ENCODE results near the gene AQP12B. TPM values are rescaled to one million over a fixed set of nuclear protein-coding genes. Genes with fewer than 3 reads are reported as not detected.

AQP12B gene
- total and polyA plus RNA-seq, 2 of the 8 experiments (the other 6 are each of a cell fraction or from before 2014, with no cell fraction given) = not detected

DNA sequence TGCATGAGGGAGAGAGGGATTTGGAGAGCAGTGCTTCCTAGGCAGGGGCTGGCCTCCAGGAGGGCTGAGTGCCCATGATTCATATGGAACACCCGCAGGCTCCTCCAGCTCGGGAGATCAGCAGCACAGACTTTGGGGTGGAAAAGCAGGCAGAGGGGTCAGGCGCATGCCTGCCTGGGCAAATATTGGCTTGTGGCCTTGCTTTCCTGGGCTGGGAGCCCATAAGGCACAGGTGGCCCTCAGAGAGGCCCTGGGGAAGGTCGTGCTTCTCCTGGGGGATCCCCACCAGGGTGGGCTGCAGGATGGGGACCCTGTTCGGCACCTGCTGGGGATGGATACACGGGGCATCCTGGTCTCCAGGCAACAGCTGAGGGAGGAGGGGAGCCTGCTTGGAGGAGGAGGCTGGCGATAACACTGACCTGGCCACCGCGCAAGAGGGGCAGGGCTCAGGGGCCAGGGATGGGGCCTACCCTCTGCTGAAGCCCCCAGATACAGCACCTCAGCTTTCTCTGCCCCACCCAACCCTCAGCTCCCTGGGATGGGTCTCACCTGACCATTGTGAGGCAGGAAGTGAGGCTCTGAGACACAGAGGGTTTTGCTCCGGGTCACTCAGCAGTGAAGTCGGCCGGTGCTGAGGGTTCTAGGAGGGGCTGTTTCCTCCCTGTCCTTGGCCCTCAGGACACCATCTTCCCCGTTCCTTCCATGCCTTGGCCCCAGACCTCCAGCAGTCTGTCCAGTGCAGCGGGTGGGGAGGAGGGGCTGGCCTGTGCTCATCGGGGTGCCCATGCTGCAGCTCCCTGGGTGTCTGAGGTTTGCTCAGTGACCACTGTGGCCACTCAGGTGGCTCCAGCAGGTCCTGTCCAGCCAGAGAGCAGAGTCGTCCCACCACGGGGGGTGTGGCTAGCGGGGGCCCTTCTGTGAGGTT is 21.0 kb upstream of the AQP12B start:
- Histone ChIP-seq H3K79me2 (ENCODE audit: control insufficient read depth in 1 of 2, insufficient read depth in 2 of 2, low read length in 2 of 2) (no peaks in the 10 kb centered on the region), H2BK5ac (ENCODE audit: low read depth, low read length) (no peak overlapping the region), H3K23me2 (ENCODE audit: low read depth, low read length) (no peaks in the 10 kb centered on the region), H3K4me2 (ENCODE audit: insufficient read depth in 1 of 2, low read depth in 2 of 2, low read length in 2 of 2) (no peak overlapping the region), H3K9ac (replicated peaks in 1 of 4; ENCODE audit: extremely low read depth in 1 of 4, low read depth in 3 of 4, low read length in 3 of 4) (no peak overlapping the region), H3K9me3 (ENCODE audit: insufficient read depth in 2 of 2, low read depth in 1 of 2, low read length in 1 of 2) (no peaks in the 10 kb centered on the region), H4K8ac (ENCODE audit: extremely low read depth, insufficient read depth, low read length) (0 out of 2 replicates have a peak overlapping the region, but pooled peaks have one; percentile 16), H3K79me1 (ENCODE audit: low read depth, low read length) (no peaks in the 10 kb centered on the region), H2AFZ (ENCODE audit: low read length) (no peak overlapping the region), H3K36me3 (ENCODE audit: control insufficient read depth in 2 of 4, insufficient read depth in 4 of 4, low read length in 3 of 4) (no peaks in the 10 kb centered on the region), H2BK15ac (ENCODE audit: low read length) (no peak overlapping the region), H4K20me1 (replicated peaks in 1 of 2; ENCODE audit: control insufficient read depth in 1 of 2, insufficient read depth in 2 of 2, low read length in 2 of 2) (peaks cover 0 to 1% of the 10 kb centered on the region in 2 experiments), H2BK20ac (ENCODE audit: low read length) (no peak overlapping the region), H2BK12ac (ENCODE audit: low read depth, low read length) (no peak overlapping the region), H4K91ac (replicated peaks; ENCODE audit: insufficient read length, low read length) (no peak overlapping the region), H2BK120ac (replicated peaks; ENCODE audit: low read depth, low read length) (no peak overlapping the region), H3K27me3 (replicated peaks in 1 of 4; ENCODE audit: control insufficient read depth in 3 of 4, extremely low read depth in 1 of 4, insufficient read depth in 3 of 4, low read length in 3 of 4) (no peaks in the 10 kb centered on the region), H3K4me3 (ENCODE audit: extremely low read depth in 1 of 4, insufficient read depth in 2 of 4, low read depth in 3 of 4, low read length in 4 of 4) (no peak overlapping the region), H3K27ac (ENCODE audit: low read depth, low read length) (no peak overlapping the region), H3K4ac (replicated peaks; ENCODE audit: insufficient read length, low read depth, low read length) (no peak overlapping the region), H3K18ac (ENCODE audit: extremely low read depth, low read length) (no peak overlapping the region), H3K4me1 (replicated peaks in 1 of 4; ENCODE audit: control insufficient read depth in 3 of 4, insufficient read depth in 4 of 4, low read length in 3 of 4) (no peaks in the 10 kb centered on the region; a peak in 1 of 7 replicates), H3K23ac (ENCODE audit: insufficient read length) (no peak overlapping the region), H4K5ac (ENCODE audit: insufficient read length, low read depth, low read length) (no peak overlapping the region), H2AK5ac (ENCODE audit: low read depth, low read length) (no peak overlapping the region), H3K56ac (replicated peaks; ENCODE audit: insufficient read length, low read depth, low read length) (no peak overlapping the region), H3K14ac (ENCODE audit: insufficient read length) (no peak overlapping the region)
- FAIRE-seq (no peak), DNase-seq (ENCODE audit: low read depth in 1 of 2, low spot score in 2 of 2) (no peak)
- 89% methylated on average over 15 of the region's 18 CpGs; no CpG with 5 or more reads in 1 of the 2 experiments for WGBS, 2 experiments (ENCODE audit: extremely low coverage in 1 of 2, insufficient coverage in 1 of 2, insufficient read length in 1 of 2, insufficient replicate concordance in 2 of 2, low coverage in 1 of 2, low lambda C conversion rate in 2 of 2, missing lambda C conversion rate in 1 of 2)
- CTCF ChIA-PET (ENCODE audit: partially characterized antibody) = interaction anchor here (1.4 kb wide), 1 partner anchor 86 kb away, joined by 3 read pairs; no protein-coding TSS in a partner anchor
- TF ChIP-seq KDM4A (IDR thresholded peaks at IDR 0.05; ENCODE audit: low read depth, low read length, severe bottlenecking) (no peak), SUZ12 (IDR thresholded peaks at IDR 0.05; ENCODE audit: low read length) (no peak), TAF7 (optimal IDR thresholded peaks at IDR 0.05; ENCODE audit: borderline replicate concordance, low read depth, low read length) (no peak), RAD21 (IDR thresholded peaks at IDR 0.05 in 1 of 2, conservative IDR thresholded peaks at IDR 0.05 in 1 of 2; ENCODE audit: low read depth in 2 of 2, low read length in 2 of 2) (no peak), TBP (IDR thresholded peaks at IDR 0.05; ENCODE audit: low read depth, low read length) (no peak), NRF1 (IDR thresholded peaks at IDR 0.05; ENCODE audit: low read depth, low read length) (no peak)
- TF ChIP-seq, protein P1, sequence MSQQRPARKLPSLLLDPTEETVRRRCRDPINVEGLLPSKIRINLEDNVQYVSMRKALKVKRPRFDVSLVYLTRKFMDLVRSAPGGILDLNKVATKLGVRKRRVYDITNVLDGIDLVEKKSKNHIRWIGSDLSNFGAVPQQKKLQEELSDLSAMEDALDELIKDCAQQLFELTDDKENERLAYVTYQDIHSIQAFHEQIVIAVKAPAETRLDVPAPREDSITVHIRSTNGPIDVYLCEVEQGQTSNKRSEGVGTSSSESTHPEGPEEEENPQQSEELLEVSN (IDR thresholded peaks at IDR 0.05) = no peak
- POLR2A ChIA-PET (ENCODE audit: partially characterized antibody) = interaction anchor here (1.8 kb wide), 1 partner anchor 8 kb away, joined by 5 read pairs; no protein-coding TSS in a partner anchor
